KG1 (cell line): ENCODE measurements around the gene AVEN.
"Not testable (repeated sequence)": the region's sequence is repeated elsewhere in the genome, so short reads cannot be mapped to it uniquely, and the experiment has no call there.

Experiments used
- DNase-seq: peaks from one replicate; lab custom pipeline; 2025; lab: John Stamatoyannopoulos, UW

Gene AVEN

GRCh38 chr15:33852094-33852493, 186.9 kb downstream of the AVEN start:
- DNase-seq = no peak

GRCh38 chr15:33851079-33851478, 187.9 kb downstream of the AVEN start:
- no peak for DNase-seq

- no peak for DNase-seq
These were observed 191.0 kb downstream of the AVEN start for GRCh38 chr15:33848011-33848410.

- no peak for DNase-seq
These were observed 192.1 kb downstream of the AVEN start for GRCh38 chr15:33846862-33847261.

- DNase-seq = no peak
These were observed 192.9 kb downstream of the AVEN start for GRCh38 chr15:33846142-33846541.

- DNase-seq = no peak
These were observed 194.4 kb downstream of the AVEN start for GRCh38 chr15:33844597-33844996.

- no peak for DNase-seq
These were observed 194.8 kb downstream of the AVEN start for GRCh38 chr15:33844186-33844585.

GRCh38 chr15:33840615-33841014, 198.4 kb downstream of the AVEN start:
- no peak for DNase-seq

- DNase-seq = no peak
These were observed 199.5 kb downstream of the AVEN start for GRCh38 chr15:33839540-33839939.

GRCh38 chr15:33837294-33837693, 201.7 kb downstream of the AVEN start:
- DNase-seq = no peak

- no peak for DNase-seq
These were observed 203.9 kb downstream of the AVEN start for GRCh38 chr15:33834892-33835743.

- DNase-seq = no peak
These were observed 207.4 kb downstream of the AVEN start for GRCh38 chr15:33831646-33832045.

- DNase-seq = no peak
These were observed 208.7 kb downstream of the AVEN start for GRCh38 chr15:33830351-33830750.

- DNase-seq = no peak
These were observed 212.8 kb downstream of the AVEN start for GRCh38 chr15:33826201-33826600.

- no peak for DNase-seq
These were observed 213.6 kb downstream of the AVEN start for GRCh38 chr15:33825453-33825852.

GRCh38 chr15:33823119-33823518, 215.9 kb downstream of the AVEN start:
- DNase-seq = no peak

GRCh38 chr15:33822479-33822878, 216.5 kb downstream of the AVEN start:
- no peak for DNase-seq

- not testable (repeated sequence) for DNase-seq
These were observed 219.5 kb downstream of the AVEN start for GRCh38 chr15:33819499-33819898.
